Stimulated activated CD4-positive, alpha-beta T cell treated with anti-CD3 and anti-CD28 coated beads, Interleukin-12 subunit alpha, Interleukin-12 subunit beta, amount 100 ng/mL, for 48 hours (primary cell): ENCODE results near the gene LOXL3.

ENCODE experiments used
- DNase-seq, 3 donors: peaks; one replicate each; pipeline ENCODE4 v3.0.0-alpha.2; 2020; ENCODE audit warnings: low read depth in 2 of 3, low spot score in 1 of 3

LOXL3 gene

DNA sequence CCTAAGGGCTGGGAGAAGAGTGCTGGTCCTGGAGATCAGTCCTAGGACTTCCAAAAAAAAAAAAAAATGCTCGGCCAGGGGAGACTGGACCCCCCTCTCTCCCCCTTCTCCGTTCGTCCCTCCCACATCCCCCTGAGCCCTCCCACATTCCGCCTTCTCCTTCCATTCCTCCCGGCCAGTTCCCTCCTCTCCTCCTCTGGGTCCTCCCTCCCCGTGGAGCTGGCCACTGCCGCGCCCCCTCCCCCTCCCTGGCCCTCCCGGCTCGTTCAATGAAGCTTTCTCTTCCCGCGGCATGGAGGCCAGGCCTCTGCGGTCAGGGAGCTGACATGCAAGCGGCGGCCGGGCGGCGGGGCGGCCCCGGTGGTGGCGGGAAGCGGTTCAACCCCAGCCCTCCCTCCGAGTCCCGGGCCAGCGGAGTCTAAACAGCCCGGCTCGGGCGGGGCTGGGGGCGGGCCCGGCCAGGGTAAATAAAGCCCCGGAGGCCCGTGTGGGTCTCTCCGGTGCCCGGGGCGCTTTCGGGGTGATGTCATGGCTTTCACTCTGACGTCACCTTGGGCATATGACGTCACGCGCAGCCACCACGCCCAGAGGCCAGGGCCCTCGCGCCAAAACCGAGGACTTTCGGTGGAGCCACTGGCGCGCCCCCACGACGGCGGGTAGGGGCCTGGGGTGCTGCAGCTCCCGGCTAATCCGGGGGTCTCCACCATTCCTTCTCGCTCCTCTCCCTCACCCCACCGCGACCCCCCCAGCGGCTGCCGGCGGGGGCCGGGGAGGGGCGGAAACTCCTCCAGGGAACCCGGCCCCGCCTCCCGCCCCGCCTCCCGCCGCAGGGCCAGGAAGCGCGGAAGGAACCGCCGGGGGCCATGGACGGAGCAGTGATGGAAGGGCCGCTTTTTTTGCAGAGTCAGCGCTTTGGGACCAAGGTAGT lies at the start of gene LOXL3, which contains the start of gene DOK1:
TSS of gene LOXL3 (minus strand) at position 51 of the 928 bp plus-strand sequence. CDS start 1,308 bp downstream, outside the sequence.
TSS of gene DOK1 (plus strand) at position 829 of the 928 bp plus-strand sequence. CDS start at position 864, 35 bp downstream.
- DNase-seq: peak; percentile 71 to 86 (median 80)

DNA sequence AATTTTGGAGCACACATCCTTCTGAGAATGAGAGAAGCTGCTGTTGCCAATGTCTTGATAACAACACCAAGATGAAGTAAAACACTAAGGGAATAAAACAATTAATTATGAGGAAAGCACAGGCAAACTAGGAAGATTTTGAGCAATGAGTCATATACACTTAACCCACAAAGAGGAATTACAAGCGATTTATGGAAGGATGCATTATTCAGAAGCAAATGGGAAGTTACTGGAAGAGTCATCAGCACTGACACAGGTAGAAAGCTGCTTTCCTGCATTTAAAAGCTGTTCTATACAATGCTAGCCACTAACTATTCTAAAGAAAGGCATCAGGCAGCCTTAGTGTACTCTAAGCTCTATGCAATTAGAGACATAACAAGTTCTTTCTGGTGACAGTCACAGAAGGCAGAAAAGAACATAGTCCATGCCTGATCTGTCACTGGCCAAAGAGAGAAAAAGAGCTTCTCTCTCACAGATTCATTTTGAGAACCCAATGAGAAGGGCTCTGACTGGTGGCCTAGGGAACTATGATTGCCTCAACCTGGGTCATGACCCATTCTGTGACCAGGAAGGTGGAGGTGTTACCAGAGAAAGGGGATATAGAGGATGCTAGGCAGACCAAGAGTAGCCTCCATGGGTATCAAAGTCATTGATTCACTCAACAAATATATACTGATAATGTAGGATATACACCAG lies 49.0 kb upstream of the LOXL3 start:
- no peak for DNase-seq

- no peak for DNase-seq
Measured at GRCh38 chr2:74599676-74600075, 45.9 kb upstream of the LOXL3 start.

GRCh38 chr2:74597410-74597809 lies 43.7 kb upstream of the LOXL3 start:
- no peak for DNase-seq

GRCh38 chr2:74596584-74596983 lies 42.8 kb upstream of the LOXL3 start:
- no peak for DNase-seq

- no peak for DNase-seq
Measured at GRCh38 chr2:74593826-74594772, 40.4 kb upstream of the LOXL3 start.

- DNase-seq: no peak
Measured at GRCh38 chr2:74588664-74589063, 34.9 kb upstream of the LOXL3 start.

- DNase-seq: peak; percentile 16 to 59 (median 27)
Measured at GRCh38 chr2:74587664-74588277, 34.0 kb upstream of the LOXL3 start.

DNA sequence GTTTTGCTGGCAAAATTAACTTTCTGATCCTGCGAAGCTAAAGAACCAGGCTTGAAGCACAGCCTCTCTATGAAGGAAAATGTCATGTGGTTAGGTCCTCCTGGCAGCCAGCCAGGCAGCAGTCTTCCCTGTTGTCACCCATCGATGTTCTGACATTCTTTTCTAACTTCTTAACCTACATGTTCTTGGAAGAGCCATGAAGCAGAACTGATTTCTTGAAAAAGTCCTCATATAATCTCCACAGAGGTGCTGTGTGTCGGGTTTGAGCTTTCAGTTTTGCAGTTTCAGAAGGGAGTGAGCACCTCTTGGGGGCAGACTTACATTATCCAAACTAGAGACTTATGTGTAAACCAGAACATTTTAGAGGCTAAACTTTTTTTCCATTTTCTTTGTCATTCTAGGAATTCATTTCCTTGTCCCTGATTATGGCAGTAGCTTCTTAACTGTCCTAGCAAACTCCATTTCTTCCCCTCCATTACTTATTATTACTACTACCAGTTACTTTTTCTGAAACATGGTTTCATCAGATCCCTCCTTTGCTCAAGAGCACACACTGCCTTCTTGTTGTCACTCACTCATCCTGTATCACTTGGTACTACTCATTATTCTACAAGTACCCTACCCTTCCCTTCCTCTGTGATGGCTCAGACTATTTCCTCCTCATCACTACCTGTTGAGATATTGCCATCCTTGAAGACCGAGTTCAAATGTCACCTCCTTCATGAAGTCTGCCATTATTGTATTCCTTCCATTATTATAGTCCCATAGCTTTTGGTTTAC lies 31.9 kb upstream of the LOXL3 start:
- DNase-seq: no peak

DNA sequence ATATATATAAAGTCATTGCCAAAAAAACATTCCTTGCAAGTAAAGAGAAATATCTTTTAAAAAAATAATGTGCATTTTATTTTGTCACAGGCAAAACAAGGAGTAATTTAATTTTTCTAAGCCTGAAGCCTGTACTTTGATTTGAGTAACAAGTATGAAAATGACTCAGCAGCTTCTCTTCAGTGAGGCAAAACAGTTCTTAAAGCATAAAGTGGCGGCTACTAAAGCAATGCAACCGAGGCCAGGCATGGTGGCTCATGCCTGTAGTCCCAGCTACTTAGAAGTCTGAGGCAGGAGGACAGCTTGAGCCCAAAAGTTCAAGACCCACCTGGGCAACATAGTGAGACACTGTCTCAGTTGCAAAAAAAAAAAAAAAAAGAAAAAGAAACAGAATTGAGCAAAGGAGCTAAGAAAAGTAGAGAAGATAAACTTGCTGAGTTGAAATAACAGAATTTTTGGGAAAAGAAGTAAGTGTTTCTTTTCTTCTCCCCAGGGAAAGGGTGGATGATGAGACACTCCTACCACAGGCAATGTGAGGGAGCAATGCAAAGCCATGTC lies 30.4 kb upstream of the LOXL3 start:
- DNase-seq: peak in 1 of 3 donors; percentile 16

GRCh38 chr2:74583504-74583903 lies 29.8 kb upstream of the LOXL3 start:
- no peak for DNase-seq

- DNase-seq: no peak
Measured at GRCh38 chr2:74582184-74582583, 28.4 kb upstream of the LOXL3 start.

- DNase-seq: no peak
Measured at GRCh38 chr2:74581463-74581862, 27.7 kb upstream of the LOXL3 start.

GRCh38 chr2:74578408-74578807 lies 24.7 kb upstream of the LOXL3 start:
- no peak for DNase-seq

- DNase-seq: no peak
Measured at GRCh38 chr2:74577448-74577847, 23.7 kb upstream of the LOXL3 start.

GRCh38 chr2:74576863-74577229 lies 23.1 kb upstream of the LOXL3 start:
- DNase-seq: no peak

- DNase-seq: no peak
Measured at GRCh38 chr2:74576211-74576862, 22.6 kb upstream of the LOXL3 start.

GRCh38 chr2:74575320-74575719 lies 21.6 kb upstream of the LOXL3 start:
- DNase-seq: no peak
